Keratinocyte (primary cell): ENCODE results near the gene FXR1. TPM values are rescaled to one million over a fixed set of nuclear protein-coding genes. Genes with fewer than 3 reads are reported as not detected.
"Not testable (repeated sequence)": the region's sequence is repeated elsewhere in the genome, so short reads cannot be mapped to it uniquely, and the experiment has no call there.

Source experiments
- DNase-seq: peaks from one replicate; pipeline ENCODE4 v3.0.0-alpha.2; 2011; ENCODE audit warnings: low read depth, missing footprints, low spot score
- FAIRE-seq: peaks from 2 replicates; lab custom pipeline; 2011; peaks lifted over from hg19 to GRCh38; lab: Jason Lieb, UNC
- H2AFZ ChIP-seq: 2 replicates; pipeline ENCODE4 v1.6.0; 2012; ENCODE audit warnings: low read length, control low read depth, inconsistent platforms; ENCODE audit not compliant: control insufficient read depth
- H3K27ac ChIP-seq: 2 replicates; pipeline ENCODE4 v1.5.1; 2011; ENCODE audit warnings: low read length; ENCODE audit not compliant: control insufficient read depth, insufficient read depth
- H3K27me3 ChIP-seq: 3 replicates; pipeline ENCODE4 v1.6.0; 2011; ENCODE audit warnings: low read length; ENCODE audit not compliant: control insufficient read depth, insufficient read depth; ENCODE audit errors: extremely low read depth
- H3K36me3 ChIP-seq, 2 experiments: 2 replicates in 1 of 2; 3 replicates in 1 of 2; pipeline ENCODE4 v1.5.1; 2011; ENCODE audit warnings: low read length in 2 of 2, mild to moderate bottlenecking in 1 of 2; ENCODE audit not compliant: control insufficient read depth in 2 of 2, insufficient read depth in 2 of 2; ENCODE audit errors: extremely low read depth in 1 of 2
- H3K4me1 ChIP-seq: 3 replicates; pipeline ENCODE4 v1.5.1; 2011; ENCODE audit warnings: low read length; ENCODE audit not compliant: control insufficient read depth, insufficient read depth; ENCODE audit errors: extremely low read depth
- H3K4me2 ChIP-seq: 3 replicates; pipeline ENCODE4 v1.6.0; 2011; ENCODE audit warnings: low read depth, low read length; ENCODE audit not compliant: control insufficient read depth, insufficient read depth; ENCODE audit errors: extremely low read depth
- H3K4me3 ChIP-seq, 3 experiments: fragments of 200-600 bp in 1 of 3; sonication (generic) in 1 of 3; 2 replicates in 2 of 3; 3 replicates in 1 of 3; pipeline ENCODE4 v1.5.1; 2011 to 2016; ENCODE audit warnings: low read length in 3 of 3, mild to moderate bottlenecking in 3 of 3, control low read depth in 2 of 3, inconsistent platforms in 1 of 3, low read depth in 1 of 3, mixed read lengths in 1 of 3, mixed run types in 1 of 3, moderate library complexity in 1 of 3; ENCODE audit not compliant: control insufficient read depth in 2 of 3, insufficient read depth in 2 of 3; ENCODE audit errors: extremely low read depth in 1 of 3
- H3K79me2 ChIP-seq: 2 replicates; pipeline ENCODE4 v1.6.0; 2012; ENCODE audit warnings: low read length; ENCODE audit not compliant: control insufficient read depth, insufficient read depth
- H3K9ac ChIP-seq: 3 replicates; pipeline ENCODE4 v1.6.0; 2011; ENCODE audit warnings: low read length; ENCODE audit not compliant: control insufficient read depth, insufficient read depth; ENCODE audit errors: extremely low read depth
- H3K9me1 ChIP-seq: 3 replicates; pipeline ENCODE4 v1.6.0; 2011; ENCODE audit warnings: low read length; ENCODE audit not compliant: control insufficient read depth, insufficient read depth; ENCODE audit errors: extremely low read depth
- H3K9me3 ChIP-seq: 2 replicates; pipeline ENCODE4 v1.5.1; 2012; ENCODE audit warnings: low read depth, low read length; ENCODE audit not compliant: control insufficient read depth
- H4K20me1 ChIP-seq: 3 replicates; pipeline ENCODE4 v1.6.0; 2011; ENCODE audit warnings: low read length; ENCODE audit not compliant: control insufficient read depth, insufficient read depth; ENCODE audit errors: extremely low read depth
- CTCF ChIP-seq, 3 experiments: IDR thresholded peaks in 1 of 3; conservative IDR thresholded peaks in 1 of 3; optimal IDR thresholded peaks in 1 of 3; 2 replicates in 2 of 3; 3 replicates in 1 of 3; pipeline versions ENCODE3 to v1.5.1; 2011; ENCODE audit warnings: low read length in 3 of 3, mild to moderate bottlenecking in 3 of 3, moderate library complexity in 2 of 3, control low read depth in 1 of 3, inconsistent platforms in 1 of 3; ENCODE audit not compliant: insufficient read depth in 2 of 3; ENCODE audit errors: extremely low read depth in 1 of 3
- EZH2 ChIP-seq: IDR thresholded peaks from one replicate; pipeline ENCODE4 v1.6.1; 2012; ENCODE audit warnings: inconsistent platforms, mild to moderate bottlenecking, low read length, moderate library complexity
- dilution Hi-C: fragments of 300-500 bp; cut with MboI; formaldehyde crosslinking; loops from one replicate; pipeline ENCODE4 v1.7.0; 2020; ENCODE audit warnings: low sequenced_read_pairs; ENCODE audit not compliant: extremely low pct_ligation_motif_present
- polyA plus RNA-seq, 5 experiments: library from polyadenylated mRNA; depleted of rRNA in 3 of 5; stranded (reverse) in 3 of 5; stranded (forward) in 1 of 5; unstranded in 1 of 5; fragments of >200 nt; gene quantifications; 1 replicate in 1 of 5; 2 replicates in 3 of 5; 3 replicates in 1 of 5; pipeline versions ENCODE4 v1.2.1 to v1.2.3, GENCODE V29; 2011 to 2012; ENCODE audit warnings: missing spikeins in 2 of 5, low read depth in 1 of 5, low replicate concordance in 1 of 5

FXR1 gene
- polyA plus RNA-seq, 1 donor (not counting 4 experiments of a cell fraction or from before 2014, with no cell fraction given), result 125 TPM

- H3K27ac ChIP-seq, result no peak overlapping the region
- H3K79me2 ChIP-seq, result no peaks in the 10 kb centered on the region
- peaks cover 6% of the 10 kb centered on the region in 2 experiments for H3K36me3 ChIP-seq
- H3K4me2 ChIP-seq, result no peak overlapping the region
- FAIRE-seq (no peak), DNase-seq (no peak)
- TF ChIP-seq CTCF (optimal IDR thresholded peaks at IDR 0.05 in 1 of 3, IDR thresholded peaks at IDR 0.05 in 1 of 3, conservative IDR thresholded peaks at IDR 0.05 in 1 of 3; ENCODE audit: extremely low read depth in 1 of 3, insufficient read depth in 2 of 3, low read length in 3 of 3) (no peak), EZH2 (no peak)
- H3K4me1 ChIP-seq, result no peaks in the 10 kb centered on the region
- no peak overlapping the region for H3K9ac ChIP-seq
- dilution Hi-C loops, result no loop called here
- no peaks in the 10 kb centered on the region for H3K9me1 ChIP-seq
- H4K20me1 ChIP-seq, result no peaks in the 10 kb centered on the region
- no peak overlapping the region for H2AFZ ChIP-seq
- no peaks in the 10 kb centered on the region for H3K27me3 ChIP-seq
- no peaks in the 10 kb centered on the region for H3K9me3 ChIP-seq
- no peak overlapping the region for H3K4me3 ChIP-seq
Measured at GRCh38 chr3:180981912-180982311, 69.4 kb downstream of the FXR1 start.

GRCh38 chr3:180983136-180983535 is 70.7 kb downstream of the FXR1 start:
- Histone ChIP-seq H2AFZ (no peak overlapping the region), H3K27me3 (no peaks in the 10 kb centered on the region), H3K4me3 (no peak overlapping the region), H3K9me1 (no peaks in the 10 kb centered on the region), H3K9me3 (no peaks in the 10 kb centered on the region), H3K36me3 (peaks cover 6% of the 10 kb centered on the region in 2 experiments), H3K9ac (no peak overlapping the region), H3K27ac (no peak overlapping the region), H3K79me2 (peaks cover 4% of the 10 kb centered on the region), H4K20me1 (no peaks in the 10 kb centered on the region), H3K4me1 (no peaks in the 10 kb centered on the region), H3K4me2 (no peak overlapping the region)
- DNase-seq (no peak), FAIRE-seq (no peak)
- dilution Hi-C loops, result no loop called here
- no peak for TF ChIP-seq EZH2
- TF ChIP-seq CTCF (optimal IDR thresholded peaks at IDR 0.05 in 1 of 3, IDR thresholded peaks at IDR 0.05 in 1 of 3, conservative IDR thresholded peaks at IDR 0.05 in 1 of 3; ENCODE audit: extremely low read depth in 1 of 3, insufficient read depth in 2 of 3, low read length in 3 of 3), result no peak

GRCh38 chr3:180986366-180986765 is 73.9 kb downstream of the FXR1 start:
- H3K27me3 ChIP-seq, H3K4me1 ChIP-seq, H3K4me2 ChIP-seq, H4K20me1 ChIP-seq, FAIRE-seq, H3K36me3 ChIP-seq, H2AFZ ChIP-seq, DNase-seq, dilution Hi-C loops, H3K9ac ChIP-seq, H3K27ac ChIP-seq, H3K9me1 ChIP-seq, H3K4me3 ChIP-seq, H3K9me3 ChIP-seq: not testable (repeated sequence)
- H3K79me2 ChIP-seq, result peaks cover 14% of the 10 kb centered on the region
